ENCODE data around the gene DERL2.
A peak's percentile ranks its signal among the peaks of the same experiment; 100 is the strongest.

GRCh38 chr17:5500589-5501391 is 14.8 kb upstream of the DERL2 start:
- TF ChIP-seq POLR2AphosphoS5 (IDR thresholded peaks at IDR 0.05) (peak; percentile 94), CTCF (IDR thresholded peaks at IDR 0.05; ENCODE audit: poor library complexity, severe bottlenecking) (peak; percentile 35), REST (IDR thresholded peaks at IDR 0.05; ENCODE audit: borderline replicate concordance) (peak; percentile 93), MXI1 (conservative IDR thresholded peaks at IDR 0.05; ENCODE audit: poor library complexity, severe bottlenecking) (peak; percentile 55), RAD21 (conservative IDR thresholded peaks at IDR 0.05) (peak; percentile 11), EP300 (conservative IDR thresholded peaks at IDR 0.05; ENCODE audit: poor library complexity, severe bottlenecking) (peak; percentile 58), EZH2 (IDR thresholded peaks at IDR 0.05; ENCODE audit: borderline replicate concordance, insufficient read depth, low read length, poor library complexity, severe bottlenecking) (no peak), SMC3 (conservative IDR thresholded peaks at IDR 0.05; ENCODE audit: poor library complexity) (peak; percentile 47)
